ENCODE results near the gene RNF135. TPM values are rescaled to one million over a fixed set of nuclear protein-coding genes. Genes with fewer than 3 reads are reported as not detected.

RNF135 gene, protein sequence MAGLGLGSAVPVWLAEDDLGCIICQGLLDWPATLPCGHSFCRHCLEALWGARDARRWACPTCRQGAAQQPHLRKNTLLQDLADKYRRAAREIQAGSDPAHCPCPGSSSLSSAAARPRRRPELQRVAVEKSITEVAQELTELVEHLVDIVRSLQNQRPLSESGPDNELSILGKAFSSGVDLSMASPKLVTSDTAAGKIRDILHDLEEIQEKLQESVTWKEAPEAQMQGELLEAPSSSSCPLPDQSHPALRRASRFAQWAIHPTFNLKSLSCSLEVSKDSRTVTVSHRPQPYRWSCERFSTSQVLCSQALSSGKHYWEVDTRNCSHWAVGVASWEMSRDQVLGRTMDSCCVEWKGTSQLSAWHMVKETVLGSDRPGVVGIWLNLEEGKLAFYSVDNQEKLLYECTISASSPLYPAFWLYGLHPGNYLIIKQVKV
- total RNA-seq (2021), result 8.0 TPM in 2 replicates
- long read RNA-seq, transcript RNF135-201 (4 exons, 1,905 nt), result minor isoform, 27 of 108 reads
- long read RNA-seq, transcript RNF135-205 (6 exons, 2,098 nt), result minor isoform, 7 of 108 reads
- long read RNA-seq, transcript RNF135-202 (5 exons, 2,892 nt), result major isoform, 61 of 108 reads
- long read RNA-seq, partial matches to known transcripts, result 1 of 108 reads
- long read RNA-seq, other reads (novel, unspliced or antisense), result 11 of 108 reads

DNA sequence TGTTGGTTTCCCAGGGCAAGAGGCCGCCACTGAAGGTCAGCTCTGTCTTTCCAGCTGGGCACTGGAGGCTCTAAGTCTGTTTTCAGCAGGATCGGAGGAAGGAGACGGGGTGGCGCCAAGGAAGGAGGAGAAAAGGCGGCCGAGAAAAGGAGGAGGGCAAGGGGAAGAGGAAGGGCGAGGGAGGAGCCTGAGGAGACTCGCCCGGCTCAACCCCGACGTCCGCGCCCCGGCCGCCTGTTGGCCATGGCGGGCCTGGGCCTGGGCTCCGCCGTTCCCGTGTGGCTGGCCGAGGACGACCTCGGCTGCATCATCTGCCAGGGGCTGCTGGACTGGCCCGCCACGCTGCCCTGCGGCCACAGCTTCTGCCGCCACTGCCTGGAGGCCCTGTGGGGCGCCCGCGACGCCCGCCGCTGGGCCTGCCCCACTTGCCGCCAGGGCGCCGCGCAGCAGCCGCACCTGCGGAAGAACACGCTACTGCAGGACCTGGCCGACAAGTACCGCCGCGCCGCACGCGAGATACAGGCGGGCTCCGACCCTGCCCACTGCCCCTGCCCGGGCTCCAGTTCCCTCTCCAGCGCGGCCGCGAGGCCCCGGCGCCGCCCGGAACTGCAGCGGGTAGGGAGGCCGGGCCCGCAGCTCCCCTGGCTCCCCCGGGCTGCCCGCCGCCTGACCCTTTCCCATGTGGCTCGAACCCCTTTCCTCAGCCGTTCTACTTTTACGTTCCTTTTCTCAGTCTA, at the start of gene RNF135:
TSS of gene RNF135 (plus strand) at position 209 of the 737 bp plus-strand sequence. CDS start at position 244, 35 bp downstream.
- WGBS (ENCODE audit: extremely low coverage, insufficient read length, low lambda C conversion rate), result no CpG with 5 or more reads among the region's 66 CpGs
- no peak within 1 kb of the TSS for H2BK5ac ChIP-seq (ENCODE audit: insufficient read length, low read length)

More for the DNA sequence above, at the start of gene RNF135:
- Histone ChIP-seq H3K27me3 (ENCODE audit: insufficient read depth, low read length) (no peaks in the 10 kb centered on the region; the same call in 1 of the 2 replicates), H3K4me2 (ENCODE audit: insufficient read depth, insufficient read length, low read length) (peak within 1 kb of the TSS; percentile 92), H3K79me1 (ENCODE audit: insufficient read depth, low read depth, low read length, poor library complexity, severe bottlenecking) (peaks cover 3% of the 10 kb centered on the region), H3K56ac (ENCODE audit: insufficient read length, low read depth, low read length) (no peak within 1 kb of the TSS), H3K23ac (ENCODE audit: insufficient read length, low read depth, low read length) (no peak within 1 kb of the TSS), H3K9ac (ENCODE audit: extremely low read depth, insufficient read length, low read length) (peak within 1 kb of the TSS; percentile 48), H2BK15ac (ENCODE audit: low read depth, low read length) (no peak within 1 kb of the TSS), H3K27ac (ENCODE audit: insufficient read length, low read depth, low read length) (no peak within 1 kb of the TSS), H2BK20ac (ENCODE audit: low read depth, low read length, poor library complexity, severe bottlenecking) (no peak within 1 kb of the TSS), H3K23me2 (ENCODE audit: insufficient read length, low read depth, low read length, poor library complexity, severe bottlenecking) (peaks cover 9% of the 10 kb centered on the region), H3K9me3 (ENCODE audit: control insufficient read depth, low read depth, low read length) (no peaks in the 10 kb centered on the region), H3K14ac (ENCODE audit: insufficient read depth, low read length) (peak within 1 kb of the TSS; percentile 68; the same call in 1 of the 2 replicates), H2BK12ac (ENCODE audit: insufficient read length, low read depth, low read length) (no peak within 1 kb of the TSS), H4K20me1 (ENCODE audit: control insufficient read depth, insufficient read depth, insufficient read length) (no peaks in the 10 kb centered on the region), H4K8ac (replicated peaks; ENCODE audit: insufficient read length, low read depth, low read length) (no peak within 1 kb of the TSS), H4K91ac (ENCODE audit: insufficient read length, low read depth, low read length) (no peak within 1 kb of the TSS), H3K79me2 (ENCODE audit: insufficient read depth, low read length) (no peaks in the 10 kb centered on the region), H3T11ph (ENCODE audit: low read length) (peak within 1 kb of the TSS; percentile 82), H3K4me1 (ENCODE audit: insufficient read depth, low read length) (peaks cover 3% of the 10 kb centered on the region; the same call in 1 of the 2 replicates), H3K18ac (ENCODE audit: insufficient read length, low read depth, low read length) (peak within 1 kb of the TSS; percentile 63), H2AK5ac (ENCODE audit: insufficient read length, low read length) (no peak within 1 kb of the TSS), H2AFZ (ENCODE audit: low read length) (peak within 1 kb of the TSS; percentile 95), H4K5ac (ENCODE audit: insufficient read length, low read depth, low read length) (no peak within 1 kb of the TSS), H2BK120ac (ENCODE audit: low read depth, low read length, poor library complexity, severe bottlenecking) (peak within 1 kb of the TSS; percentile 40), H3K4ac (ENCODE audit: low read depth, low read length) (no peak within 1 kb of the TSS)
- Mint-ChIP-seq H3K27ac (peak within 1 kb of the TSS; percentile 98 to 99 (median 98)), H3K4me3 (peak within 1 kb of the TSS; percentile 85 to 95), H3K27me3 (ENCODE audit: low read depth) (peaks cover 5% of the 10 kb centered on the region; the same call in 1 of the 2 replicates), H3K4me1 (peaks cover 10 to 17% of the 10 kb centered on the region in 2 experiments), H3K36me3 (ENCODE audit: insufficient read depth in 1 of 3, low read depth in 3 of 3) (peaks cover 15 to 27% (median 19%) of the 10 kb centered on the region in 3 experiments), H3K9me3 (peaks cover 8 to 10% of the 10 kb centered on the region in 2 experiments)
- DNase-seq, result peak; percentile 92
- TF ChIP-seq, protein P1, sequence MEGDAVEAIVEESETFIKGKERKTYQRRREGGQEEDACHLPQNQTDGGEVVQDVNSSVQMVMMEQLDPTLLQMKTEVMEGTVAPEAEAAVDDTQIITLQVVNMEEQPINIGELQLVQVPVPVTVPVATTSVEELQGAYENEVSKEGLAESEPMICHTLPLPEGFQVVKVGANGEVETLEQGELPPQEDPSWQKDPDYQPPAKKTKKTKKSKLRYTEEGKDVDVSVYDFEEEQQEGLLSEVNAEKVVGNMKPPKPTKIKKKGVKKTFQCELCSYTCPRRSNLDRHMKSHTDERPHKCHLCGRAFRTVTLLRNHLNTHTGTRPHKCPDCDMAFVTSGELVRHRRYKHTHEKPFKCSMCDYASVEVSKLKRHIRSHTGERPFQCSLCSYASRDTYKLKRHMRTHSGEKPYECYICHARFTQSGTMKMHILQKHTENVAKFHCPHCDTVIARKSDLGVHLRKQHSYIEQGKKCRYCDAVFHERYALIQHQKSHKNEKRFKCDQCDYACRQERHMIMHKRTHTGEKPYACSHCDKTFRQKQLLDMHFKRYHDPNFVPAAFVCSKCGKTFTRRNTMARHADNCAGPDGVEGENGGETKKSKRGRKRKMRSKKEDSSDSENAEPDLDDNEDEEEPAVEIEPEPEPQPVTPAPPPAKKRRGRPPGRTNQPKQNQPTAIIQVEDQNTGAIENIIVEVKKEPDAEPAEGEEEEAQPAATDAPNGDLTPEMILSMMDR (conservative IDR thresholded peaks at IDR 0.05), result peak; percentile 54; the same call in 2 of the 3 replicates
